GM21360 (cell line): ENCODE measurements around the gene OLFM1.
"Not testable (repeated sequence)": the region's sequence is repeated elsewhere in the genome, so short reads cannot be mapped to it uniquely, and the experiment has no call there.

Experiments
- ATAC-seq: cut with Tn5 transposase; IDR thresholded peaks from one replicate; pipeline ENCODE4 v1.9.1; 2021; ENCODE audit warnings: mild to moderate bottlenecking, moderate library complexity; ENCODE audit not compliant: unreplicated experiment

Gene OLFM1

DNA sequence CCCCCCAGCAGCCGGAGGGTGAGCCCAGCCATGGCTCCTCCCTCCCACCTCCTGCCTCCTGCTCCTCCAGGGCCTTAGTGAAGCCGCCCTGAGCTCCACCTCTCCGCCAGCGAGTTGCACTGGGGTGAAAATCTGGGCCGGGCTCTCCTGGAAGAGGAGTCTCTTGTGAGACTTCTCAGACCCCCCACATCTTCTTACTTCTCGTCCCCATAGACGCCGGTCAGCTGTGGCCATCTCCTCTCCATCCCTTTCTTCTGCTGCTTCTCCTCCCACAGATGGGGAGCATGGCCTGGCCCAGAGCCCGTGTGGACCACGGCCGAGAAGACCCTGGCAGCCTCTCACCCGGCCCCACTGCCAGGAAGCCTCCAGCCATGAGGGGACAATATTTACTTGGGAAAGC lies 17.3 kb downstream of the OLFM1 start:
- ATAC-seq: no peak

DNA sequence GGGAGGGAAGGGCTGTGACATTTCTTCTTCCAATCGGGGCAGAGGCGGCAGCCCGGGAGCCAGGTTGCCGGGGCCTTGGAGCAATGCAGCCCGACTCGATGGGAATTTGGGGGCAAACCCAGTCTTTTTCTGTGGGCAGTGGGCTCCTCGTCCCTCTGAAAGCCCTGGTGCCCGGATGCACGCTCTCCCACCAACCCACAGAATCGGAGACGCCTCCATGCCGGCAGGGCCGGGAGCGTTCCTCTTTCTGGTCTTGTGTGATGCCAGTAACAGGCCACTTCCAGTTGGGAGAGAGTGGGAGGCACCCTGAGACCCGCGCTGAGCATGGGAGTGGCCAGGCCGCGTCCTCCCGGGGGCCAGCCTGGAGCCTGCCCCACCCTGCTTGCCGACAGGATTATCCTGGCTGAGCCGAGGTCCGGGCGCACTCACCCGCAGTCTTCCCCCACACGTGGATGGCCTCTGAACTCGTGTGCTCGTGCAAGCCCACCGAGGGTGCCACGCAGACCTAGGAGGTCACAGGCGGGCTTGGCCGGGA lies 17.8 kb downstream of the OLFM1 start:
- ATAC-seq: no peak

DNA sequence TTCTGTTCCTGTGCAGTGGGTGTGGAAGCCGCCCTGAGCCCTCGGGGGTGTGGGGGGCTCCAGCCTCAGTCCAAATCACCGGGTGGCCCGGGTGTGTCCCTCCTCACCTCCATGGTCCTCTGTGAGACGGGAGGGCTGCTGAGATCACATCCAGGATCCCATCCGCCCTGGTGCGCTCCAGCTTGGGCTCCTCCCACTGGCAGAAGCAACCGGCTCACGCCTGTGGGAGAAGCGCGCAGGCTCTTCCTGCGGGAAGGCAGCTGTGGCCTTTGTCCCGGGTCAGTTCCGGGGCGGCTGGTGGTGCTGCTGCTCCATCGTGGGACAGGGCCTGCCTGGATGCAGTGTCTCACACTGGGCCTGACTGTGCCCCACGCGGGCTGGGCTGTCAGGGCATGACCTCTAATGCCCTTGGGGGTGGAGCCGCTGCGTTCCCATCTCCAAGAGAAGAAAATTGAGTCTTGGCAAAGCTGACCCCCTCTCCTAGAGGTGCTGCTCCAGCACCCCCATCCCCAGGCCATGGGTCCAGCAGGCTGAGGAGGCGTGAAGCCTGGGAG lies 18.5 kb downstream of the OLFM1 start:
- ATAC-seq: no peak

DNA sequence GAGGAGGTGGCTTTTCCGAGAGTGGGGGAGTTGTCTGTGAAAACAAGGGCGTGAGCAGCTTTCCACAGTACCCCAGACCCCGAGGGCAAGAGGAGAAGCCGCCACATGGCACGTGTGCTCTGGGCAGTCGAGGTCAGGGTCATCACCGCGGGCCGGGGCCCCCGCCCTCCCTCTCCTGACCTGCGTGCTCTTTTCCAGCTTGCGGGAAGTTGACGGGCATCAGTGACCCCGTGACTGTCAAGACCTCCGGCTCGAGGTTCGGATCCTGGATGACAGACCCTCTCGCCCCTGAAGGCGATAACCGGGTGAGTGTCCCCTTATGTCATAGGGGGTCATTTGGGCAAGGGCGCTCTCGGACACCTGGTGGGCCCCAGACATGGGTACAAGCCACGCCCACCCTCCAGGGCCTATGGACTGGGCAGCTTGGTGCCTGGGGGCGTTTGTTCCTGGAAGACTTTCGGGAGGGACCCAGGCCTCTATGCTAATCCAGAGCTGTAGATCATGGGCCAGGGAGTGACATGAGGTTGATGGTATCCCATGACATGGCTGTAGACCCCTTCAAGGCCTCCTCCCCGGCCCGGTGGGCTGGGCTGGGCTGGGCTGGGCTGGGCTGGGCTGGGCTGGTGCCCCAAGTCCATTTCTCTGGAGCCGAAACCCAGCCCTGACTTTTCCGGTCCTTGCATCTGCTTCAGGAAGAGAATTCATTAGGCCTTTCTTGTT lies 19.2 kb downstream of the OLFM1 start:
- no peak for ATAC-seq

DNA sequence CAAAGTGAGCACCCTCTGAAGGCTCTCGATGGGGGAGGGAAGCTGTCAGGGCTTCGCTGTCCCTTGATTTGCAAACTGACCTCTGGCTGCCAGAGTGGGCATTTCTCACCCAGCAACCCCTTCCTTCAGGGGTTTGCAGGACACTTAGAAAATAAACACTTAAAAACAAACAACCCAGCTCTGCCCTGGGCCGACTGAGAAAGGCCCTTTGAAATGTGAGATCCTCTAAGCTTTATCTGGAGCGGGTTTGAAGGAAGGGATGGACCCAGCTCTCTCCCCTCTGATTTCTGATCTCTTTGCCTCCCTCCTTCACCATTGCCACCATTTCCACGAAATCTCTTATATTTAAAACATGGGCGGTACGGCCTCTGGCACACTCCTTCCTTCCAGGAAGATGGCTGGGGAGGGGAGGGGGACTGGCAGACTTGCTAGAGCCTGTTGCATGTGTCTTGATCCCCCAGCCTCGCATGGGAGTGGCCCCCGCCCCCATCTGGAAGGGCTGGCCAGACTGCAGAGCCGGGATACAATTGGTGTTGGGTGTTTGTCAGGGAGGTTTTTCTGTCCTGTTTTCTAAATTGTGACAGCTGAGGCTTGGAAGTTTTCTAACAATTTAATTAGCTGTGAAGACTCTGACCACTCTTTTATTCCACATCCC lies 20.2 kb downstream of the OLFM1 start:
- no peak for ATAC-seq

DNA sequence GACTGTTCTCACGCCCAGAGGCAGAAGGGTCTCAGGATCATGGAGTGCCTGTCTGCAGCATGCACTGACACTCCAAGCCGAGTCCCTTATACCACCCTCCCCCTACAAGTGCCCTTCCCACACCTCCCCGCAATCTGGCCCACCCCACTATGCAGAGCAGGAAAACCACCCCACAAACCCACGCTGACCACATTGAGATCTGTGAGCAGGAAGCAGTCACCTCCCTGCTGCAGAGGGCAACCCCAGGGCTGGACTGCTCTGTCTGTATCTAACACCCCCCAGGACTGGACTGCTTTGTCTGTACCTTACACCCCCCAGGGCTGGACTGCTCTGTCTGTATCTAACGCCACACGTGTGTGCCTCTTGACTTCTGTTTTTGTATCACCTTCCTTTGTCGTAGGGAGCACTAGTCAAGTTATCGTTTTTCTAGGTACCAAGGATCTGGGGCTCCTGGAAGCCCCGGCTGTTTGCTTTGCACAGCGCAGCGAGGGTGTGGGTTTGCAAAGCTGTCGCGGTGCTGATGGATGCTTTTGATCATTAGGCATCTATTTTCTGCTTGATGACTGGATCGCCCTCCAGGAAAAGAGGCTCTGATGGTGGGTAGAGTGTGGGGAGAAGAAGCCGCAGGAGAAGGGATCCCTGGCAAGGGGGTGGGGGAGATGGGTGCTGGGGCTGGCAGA lies 21.5 kb downstream of the OLFM1 start:
- no peak for ATAC-seq

DNA sequence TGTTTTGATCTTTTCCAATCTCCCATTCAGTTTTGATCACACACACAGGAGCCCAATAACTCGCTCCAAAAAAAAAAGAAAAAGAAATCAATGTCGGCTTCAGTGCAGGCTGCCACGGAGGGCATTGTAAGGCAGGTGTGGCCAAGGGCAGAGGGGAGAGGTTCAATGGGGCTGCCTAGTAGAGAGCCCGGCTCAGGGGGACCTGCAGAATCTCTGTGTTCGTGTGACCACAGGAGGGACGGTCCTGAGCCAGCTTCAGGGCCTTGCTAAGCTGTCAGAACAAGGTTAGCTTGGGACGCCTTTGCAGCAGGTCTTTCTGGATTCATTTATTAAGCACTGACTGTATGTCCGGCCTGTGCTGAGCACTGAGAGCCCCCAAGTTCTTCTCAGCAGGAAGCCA lies 22.2 kb downstream of the OLFM1 start:
- no peak for ATAC-seq

DNA sequence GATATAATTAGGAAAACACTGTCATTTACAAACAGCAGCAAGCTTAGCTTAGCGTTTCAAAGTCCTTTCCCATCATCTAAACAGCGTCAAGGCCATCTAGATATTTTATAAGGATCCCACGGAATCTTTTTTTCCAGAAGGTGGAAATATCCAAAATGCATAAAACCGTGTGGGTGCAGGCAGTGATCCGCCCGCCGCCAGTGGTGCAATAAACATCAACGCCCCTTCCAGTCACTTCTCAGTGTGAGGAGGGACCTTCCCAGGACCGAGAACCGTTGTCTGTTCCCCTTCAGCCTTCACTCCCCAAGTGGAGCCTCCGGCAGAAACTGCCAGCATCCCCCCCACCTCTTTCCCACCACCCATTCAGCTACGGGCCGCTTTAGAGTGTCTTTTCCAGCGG lies 22.9 kb downstream of the OLFM1 start:
- ATAC-seq: no peak

DNA sequence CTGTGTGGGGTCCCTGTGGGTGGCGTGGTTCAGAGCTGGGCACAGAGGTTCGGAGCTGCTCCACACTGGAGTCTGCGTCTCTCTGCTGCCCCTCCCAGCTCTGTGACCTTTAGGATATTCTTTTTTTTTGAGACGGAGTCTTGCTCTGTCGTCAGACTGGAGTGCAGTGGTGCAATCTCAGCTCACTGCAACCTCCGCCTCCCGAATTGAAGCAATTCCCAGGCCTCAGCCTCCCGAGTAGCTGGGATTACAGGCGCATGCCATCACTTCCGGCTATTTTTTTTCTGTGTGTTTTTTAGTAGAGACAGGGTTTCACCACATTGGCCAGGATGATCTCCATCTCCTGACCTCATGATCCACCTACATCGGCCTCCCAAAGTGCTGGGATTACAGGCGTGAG lies 24.1 kb downstream of the OLFM1 start:
- not testable (repeated sequence) for ATAC-seq

DNA sequence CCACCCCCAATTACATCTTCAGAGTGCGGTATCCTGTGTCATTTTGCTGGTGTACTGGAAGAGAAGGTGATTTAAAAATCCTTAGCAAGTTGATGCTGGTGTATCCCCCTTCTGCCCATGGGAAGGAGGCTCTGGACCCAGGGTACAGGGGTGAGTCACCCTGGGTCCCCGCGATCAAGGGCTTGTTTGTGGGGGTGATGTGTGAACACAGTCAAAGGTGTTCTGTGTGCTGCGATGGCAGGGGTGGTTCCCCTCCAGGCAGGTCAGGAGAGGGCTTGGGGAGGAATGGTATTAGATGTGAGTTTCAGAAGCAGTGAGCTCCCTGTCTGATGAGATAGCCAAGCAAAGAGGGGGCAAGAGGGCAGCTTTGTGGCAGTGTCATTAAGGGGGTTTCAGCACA lies 28.9 kb downstream of the OLFM1 start:
- ATAC-seq: no peak

DNA sequence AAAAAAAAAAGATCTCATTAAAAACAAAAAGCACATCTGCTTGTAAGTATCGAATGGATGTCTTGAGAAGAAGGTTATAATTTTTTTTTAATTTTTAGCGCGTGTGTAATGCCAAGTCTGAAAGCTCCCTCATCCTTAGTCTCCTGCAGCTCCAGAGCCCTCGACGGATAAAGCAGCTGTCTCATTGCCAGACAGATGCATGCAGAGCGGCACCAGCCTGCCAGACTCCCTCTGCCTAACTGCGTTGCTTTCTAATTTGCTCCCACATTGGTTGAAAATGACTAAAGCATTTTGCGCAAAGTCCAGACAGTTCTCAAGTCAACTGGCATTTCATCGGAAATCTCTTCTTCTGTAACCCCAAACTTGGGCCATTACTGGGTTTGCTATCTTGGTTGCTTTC lies 29.4 kb downstream of the OLFM1 start:
- no peak for ATAC-seq

DNA sequence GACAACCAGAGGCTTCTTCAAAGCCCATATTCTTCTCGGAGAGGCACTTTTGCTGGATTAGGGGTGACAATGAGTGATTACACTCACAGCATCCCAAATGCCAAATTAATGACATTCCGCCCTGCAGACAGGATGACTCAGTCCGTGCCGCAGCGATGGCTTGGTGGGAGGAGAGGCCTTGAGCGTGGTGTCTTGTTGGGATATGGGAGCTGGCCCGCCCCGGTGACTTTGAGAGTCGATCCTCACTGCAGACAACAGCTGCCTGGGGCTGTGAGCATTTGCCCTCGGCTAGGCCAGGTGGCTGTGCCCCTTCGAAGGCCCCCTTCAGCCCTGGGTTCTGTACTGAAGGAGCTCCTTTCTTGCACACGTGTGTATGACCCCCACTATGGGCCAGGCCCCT lies 29.8 kb downstream of the OLFM1 start:
- ATAC-seq: no peak

DNA sequence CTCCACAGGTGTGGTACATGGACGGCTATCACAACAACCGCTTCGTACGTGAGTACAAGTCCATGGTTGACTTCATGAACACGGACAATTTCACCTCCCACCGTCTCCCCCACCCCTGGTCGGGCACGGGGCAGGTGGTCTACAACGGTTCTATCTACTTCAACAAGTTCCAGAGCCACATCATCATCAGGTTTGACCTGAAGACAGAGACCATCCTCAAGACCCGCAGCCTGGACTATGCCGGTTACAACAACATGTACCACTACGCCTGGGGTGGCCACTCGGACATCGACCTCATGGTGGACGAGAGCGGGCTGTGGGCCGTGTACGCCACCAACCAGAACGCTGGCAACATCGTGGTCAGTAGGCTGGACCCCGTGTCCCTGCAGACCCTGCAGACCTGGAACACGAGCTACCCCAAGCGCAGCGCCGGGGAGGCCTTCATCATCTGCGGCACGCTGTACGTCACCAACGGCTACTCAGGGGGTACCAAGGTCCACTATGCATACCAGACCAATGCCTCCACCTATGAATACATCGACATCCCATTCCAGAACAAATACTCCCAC lies 32.1 kb downstream of the OLFM1 start:
- no peak for ATAC-seq

DNA sequence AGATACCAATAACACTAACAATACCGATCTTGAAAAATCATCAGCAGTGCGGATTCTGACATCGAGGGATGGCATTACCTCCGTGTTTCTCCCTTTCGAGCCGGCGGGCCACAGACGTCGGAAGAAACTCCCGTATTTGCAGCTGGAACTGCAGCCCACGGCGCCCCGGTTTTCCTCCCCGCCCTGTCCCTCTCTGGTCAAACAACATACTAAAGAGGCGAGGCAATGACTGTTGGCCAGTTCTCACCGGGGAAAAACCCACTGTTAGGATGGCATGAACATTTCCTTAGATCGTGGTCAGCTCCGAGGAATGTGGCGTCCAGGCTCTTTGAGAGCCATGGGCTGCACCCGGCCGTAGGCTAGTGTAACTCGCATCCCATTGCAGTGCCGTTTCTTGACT lies 32.8 kb downstream of the OLFM1 start:
- no peak for ATAC-seq

DNA sequence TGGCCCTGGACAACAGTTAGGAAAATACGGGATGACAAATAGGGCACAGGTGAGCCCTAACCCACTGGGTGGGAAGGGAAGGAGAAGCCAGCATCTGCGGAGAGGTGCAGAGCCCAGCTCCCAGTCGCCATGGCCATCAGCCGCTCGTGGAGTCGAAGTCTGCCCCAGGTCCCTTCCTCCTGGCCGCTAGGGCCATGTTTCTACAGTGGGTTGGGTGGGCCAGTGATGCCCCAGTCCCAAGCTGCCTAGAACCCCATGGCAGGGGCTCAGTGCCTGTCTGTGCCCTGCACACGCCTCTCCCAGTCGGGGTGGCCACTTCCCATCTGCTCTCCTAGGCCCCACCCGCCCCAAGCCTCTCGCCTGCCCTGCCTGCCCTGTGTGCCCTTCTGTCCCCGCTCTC lies 34.8 kb downstream of the OLFM1 start:
- no peak for ATAC-seq

DNA sequence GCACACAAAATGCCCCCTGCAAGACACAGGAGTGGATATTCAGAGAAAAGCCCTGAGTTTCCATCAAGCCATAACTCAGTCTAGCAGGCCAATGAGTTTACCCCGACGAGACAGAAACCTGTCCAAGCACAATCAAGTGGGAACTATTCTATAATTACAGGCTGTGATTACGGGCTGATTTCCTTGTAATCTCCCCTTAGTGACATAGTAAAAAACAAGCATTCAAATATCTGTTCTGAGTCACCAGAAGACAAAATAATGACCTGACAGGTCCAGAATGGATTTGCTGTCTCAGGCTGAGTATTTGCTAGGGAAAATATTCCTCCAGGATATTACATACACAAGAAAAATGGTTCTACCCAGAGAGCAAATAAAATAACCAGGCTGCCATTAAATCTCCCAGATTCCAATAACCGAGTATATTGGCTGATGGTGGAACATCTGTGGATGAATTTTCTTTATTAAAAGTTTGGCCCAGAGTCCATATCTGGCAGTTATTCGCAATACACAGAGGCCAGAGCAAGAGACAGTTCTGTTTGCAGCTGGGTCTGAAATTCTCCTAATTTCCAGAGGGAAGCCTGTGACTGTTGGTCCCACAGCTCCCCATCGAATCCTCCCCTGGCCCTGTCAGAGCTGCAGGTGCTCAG lies 35.8 kb downstream of the OLFM1 start:
- ATAC-seq: no peak

DNA sequence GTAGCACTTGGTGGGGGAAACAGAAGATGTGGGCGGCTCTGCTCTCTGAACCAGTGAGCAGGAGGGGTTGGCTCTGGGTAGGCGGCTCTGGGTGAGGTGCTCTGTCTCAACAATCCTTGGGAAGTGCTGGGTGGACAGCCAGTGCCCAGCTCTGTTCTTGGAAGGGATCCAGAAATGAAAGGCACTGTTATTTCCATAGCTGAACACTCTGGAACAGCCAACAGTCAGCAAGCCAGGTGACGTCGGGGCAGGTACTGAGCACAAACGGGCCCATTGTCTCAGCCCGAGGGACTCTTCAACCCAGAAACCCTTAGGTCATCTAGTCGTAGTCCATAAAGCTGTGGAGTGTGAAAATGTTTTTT lies 36.3 kb downstream of the OLFM1 start:
- no peak for ATAC-seq

DNA sequence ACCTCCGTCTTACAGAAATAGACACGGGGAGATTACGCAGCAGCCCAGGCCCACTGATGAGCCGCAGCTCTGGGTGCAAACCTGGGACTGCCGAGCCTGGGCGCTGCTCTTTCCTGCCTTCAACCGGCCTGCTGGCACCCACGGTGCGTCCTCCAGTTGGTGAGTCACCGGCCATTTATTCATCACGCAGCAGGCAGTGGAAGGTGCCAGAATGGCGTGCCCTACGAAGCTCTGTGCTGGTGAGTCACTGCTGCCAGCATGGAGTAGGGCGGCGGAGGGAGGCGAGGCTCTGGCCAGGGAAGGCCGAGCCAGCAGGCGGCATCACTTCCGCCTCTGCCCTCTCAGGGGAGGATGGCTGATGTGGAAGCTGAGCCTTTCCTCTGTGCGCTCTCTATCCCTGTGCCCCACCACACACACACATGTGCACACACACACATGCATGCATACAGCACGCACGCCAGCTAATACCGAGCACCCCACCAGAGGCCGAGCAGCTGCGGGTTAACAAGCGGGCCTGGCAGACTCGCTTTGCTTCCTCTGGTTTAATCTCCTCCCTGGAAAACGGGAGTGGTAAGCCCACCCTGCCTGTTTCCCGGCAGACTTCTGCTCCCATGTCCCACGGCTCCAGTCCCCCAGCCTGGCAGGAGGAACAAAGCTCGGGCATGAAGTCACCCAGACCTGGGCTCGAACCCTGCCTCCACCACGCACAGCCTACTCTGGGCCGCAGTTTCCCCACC lies 39.2 kb downstream of the OLFM1 start:
- ATAC-seq: no peak

DNA sequence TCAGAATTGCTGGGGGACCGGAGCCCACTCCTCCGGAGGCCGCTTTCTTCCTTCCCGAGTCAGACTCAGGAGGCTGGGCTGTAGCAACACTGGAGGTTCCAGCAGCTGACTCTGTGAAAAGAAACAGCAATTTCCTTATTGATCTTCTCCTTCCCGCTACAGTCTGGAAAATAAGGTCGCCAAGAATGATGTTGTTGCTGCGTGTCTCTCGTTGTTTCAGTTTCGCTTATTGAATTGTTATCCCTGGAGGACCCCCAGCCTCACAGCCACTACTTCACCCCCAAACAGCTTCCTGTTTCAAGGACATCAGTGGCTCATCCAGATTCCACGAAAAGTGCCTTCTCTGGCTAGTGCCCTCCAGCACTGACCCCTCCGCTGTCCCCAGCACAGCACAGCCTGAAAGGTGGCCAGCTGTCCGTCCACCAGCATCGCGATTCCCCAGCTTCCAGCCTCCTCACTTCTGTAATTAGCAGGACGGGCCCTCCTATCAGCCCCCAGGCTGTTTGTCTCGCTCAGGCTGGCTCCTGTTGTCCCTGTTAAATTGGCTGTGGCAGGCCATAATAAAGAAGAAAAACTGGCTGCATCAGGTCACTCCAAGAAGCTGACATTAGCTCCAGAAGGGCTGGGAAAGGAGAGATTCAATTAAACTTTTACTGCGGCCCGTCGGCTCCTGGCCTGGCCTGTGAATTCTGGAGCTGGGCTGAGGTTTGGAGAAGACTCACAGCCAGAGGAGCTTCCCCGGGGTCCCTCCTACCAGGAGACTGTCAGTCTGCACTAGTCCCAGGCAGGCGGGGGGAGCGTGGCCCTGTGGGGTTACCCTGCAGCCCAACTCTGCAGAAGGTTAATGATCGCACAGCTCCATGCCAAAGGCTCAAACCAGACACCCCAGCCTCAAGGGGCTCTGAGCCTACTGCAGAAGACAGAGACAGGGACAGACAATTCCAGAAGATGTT lies 40.5 kb downstream of the OLFM1 start:
- no peak for ATAC-seq
